Dedifferentiated amniotic fluid mesenchymal stem cell (primary cell): ENCODE measurements around the gene PYHIN1.

Source experiments
- DNase-seq: peaks from one replicate; pipeline ENCODE4 v3.0.0-alpha.2; 2016; ENCODE audit errors: extremely low spot score

The PYHIN1 gene

GRCh38 chr1:159014003-159014571 lies 82.7 kb downstream of the PYHIN1 start:
- DNase-seq, result no peak

GRCh38 chr1:159014851-159015250 lies 83.5 kb downstream of the PYHIN1 start:
- DNase-seq, result no peak

- DNase-seq, result peak; percentile 50
These were observed 84.1 kb downstream of the PYHIN1 start for GRCh38 chr1:159015440-159015909.

GRCh38 chr1:159023723-159024122 lies 92.4 kb downstream of the PYHIN1 start:
- no peak for DNase-seq

- DNase-seq, result no peak
These were observed 93.7 kb downstream of the PYHIN1 start for GRCh38 chr1:159025043-159025442.
